Endothelial cell of umbilical vein (primary cell): Measurements from ENCODE around the gene BMP8A. TPM values are rescaled to one million over a fixed set of nuclear protein-coding genes. Genes with fewer than 3 reads are reported as not detected.

Source experiments
- BruUV-seq: library from RNA; stranded (reverse); fragments of 400-500 nt; replicated peaks from 2 replicates; lab custom pipeline; 2021; lab: Mats Ljungman, UMichigan
- CTCF ChIA-PET: fragments of 300-600, 350-600 bp; sonication (Branson Sonifier 250); formaldehyde crosslinking; loops from one replicate; lab custom pipeline; 2021; ENCODE audit warnings: antibody characterized with exemption, inconsistent platforms; lab: Charles Lee
- POLR2A ChIA-PET: fragments of 300-600, 350-600 bp; sonication (Branson Sonifier 250); formaldehyde crosslinking; loops from one replicate; lab custom pipeline; 2021; ENCODE audit warnings: antibody characterized with exemption, inconsistent platforms; lab: Charles Lee
- DNase-seq: peaks from one replicate; pipeline ENCODE4 v3.0.0-alpha.2; 2011; ENCODE audit warnings: low read depth, low spot score
- FAIRE-seq: peaks from 2 replicates; lab custom pipeline; 2011; peaks lifted over from hg19 to GRCh38; lab: Jason Lieb, UNC
- H2AFZ ChIP-seq: 2 replicates; pipeline ENCODE4 v1.6.0; 2012; ENCODE audit warnings: low read depth, low read length, control low read depth, inconsistent platforms
- H3K27ac ChIP-seq: 2 replicates; pipeline ENCODE4 v1.5.1; 2011; ENCODE audit warnings: low read depth, mild to moderate bottlenecking, control low read depth, low read length, moderate library complexity; ENCODE audit not compliant: insufficient read depth
- H3K27me3 ChIP-seq, 2 experiments: 2 replicates each; pipeline versions ENCODE4 v1.6.0 to v1.6.1; 2011; ENCODE audit warnings: low read length in 2 of 2, mixed read lengths in 1 of 2; ENCODE audit not compliant: control insufficient read depth in 2 of 2, insufficient read depth in 2 of 2
- H3K36me3 ChIP-seq, 2 experiments: 2 replicates in 1 of 2; 3 replicates in 1 of 2; pipeline ENCODE4 v1.5.1; 2011; ENCODE audit warnings: low read length in 2 of 2, mild to moderate bottlenecking in 1 of 2, moderate library complexity in 1 of 2; ENCODE audit not compliant: control insufficient read depth in 2 of 2, insufficient read depth in 2 of 2; ENCODE audit errors: extremely low read depth in 1 of 2
- H3K4me1 ChIP-seq: 3 replicates; pipeline ENCODE4 v1.5.1; 2011; ENCODE audit warnings: mild to moderate bottlenecking, low read length; ENCODE audit not compliant: control insufficient read depth, insufficient read depth; ENCODE audit errors: extremely low read depth
- H3K4me2 ChIP-seq: 2 replicates; pipeline ENCODE4 v1.6.1; 2011; ENCODE audit warnings: low read length, control low read depth, mixed read lengths; ENCODE audit not compliant: insufficient read depth
- H3K4me3 ChIP-seq, 3 experiments: fragments of 200-600 bp in 1 of 3; sonication (generic), shearing (Covaris generic) in 1 of 3; replicated peaks in 1 of 3; 2 replicates each; pipeline ENCODE4 v1.5.1; 2011 to 2016; ENCODE audit warnings: control low read depth in 3 of 3, low read length in 3 of 3, mild to moderate bottlenecking in 2 of 3, inconsistent platforms in 1 of 3, low read depth in 1 of 3, moderate library complexity in 1 of 3; ENCODE audit not compliant: insufficient read depth in 1 of 3
- H3K79me2 ChIP-seq: 2 replicates; pipeline ENCODE4 v1.6.0; 2012; ENCODE audit warnings: low read length, inconsistent platforms; ENCODE audit not compliant: control insufficient read depth, insufficient read depth
- H3K9ac ChIP-seq: replicated peaks from 2 replicates; pipeline ENCODE3; 2011; ENCODE audit warnings: low read length, control low read depth; ENCODE audit not compliant: insufficient read depth; ENCODE audit errors: extremely low read depth
- H3K9me1 ChIP-seq: replicated peaks from 3 replicates; pipeline ENCODE4 v1.6.0; 2011; ENCODE audit warnings: mild to moderate bottlenecking, low read length; ENCODE audit not compliant: control insufficient read depth, insufficient read depth; ENCODE audit errors: extremely low read depth
- H3K9me3 ChIP-seq: replicated peaks from 2 replicates; pipeline ENCODE4 v1.5.1; 2012; ENCODE audit warnings: low read length, inconsistent platforms; ENCODE audit not compliant: control insufficient read depth, insufficient read depth
- H4K20me1 ChIP-seq: replicated peaks from 2 replicates; pipeline ENCODE3; 2011; ENCODE audit warnings: mild to moderate bottlenecking, low read length; ENCODE audit not compliant: control insufficient read depth, insufficient read depth; ENCODE audit errors: extremely low read depth
- EZH2 ChIP-seq: IDR thresholded peaks from 2 replicates; pipeline ENCODE4 v1.6.1; 2012; ENCODE audit warnings: borderline replicate concordance, low read depth, mild to moderate bottlenecking, moderate library complexity, low read length, inconsistent platforms; ENCODE audit not compliant: severe bottlenecking
- FOS ChIP-seq: IDR thresholded peaks from 2 replicates; pipeline ENCODE4 v1.6.1; 2011; ENCODE audit warnings: mild to moderate bottlenecking, low read length, moderate library complexity, borderline replicate concordance; ENCODE audit not compliant: insufficient read depth
- GATA2 ChIP-seq: IDR thresholded peaks from 2 replicates; pipeline ENCODE4 v1.7.0; 2011; ENCODE audit warnings: low read depth, mild to moderate bottlenecking, moderate library complexity, mixed read lengths, low read length; ENCODE audit not compliant: insufficient read length, insufficient read depth
- JUN ChIP-seq: IDR thresholded peaks from 2 replicates; pipeline ENCODE4 v1.6.1; 2011; ENCODE audit warnings: borderline replicate concordance, low read depth; ENCODE audit not compliant: insufficient read length, insufficient read depth
- MAX ChIP-seq: IDR thresholded peaks from 2 replicates; pipeline ENCODE4 v1.6.1; 2011; ENCODE audit not compliant: insufficient read depth, insufficient read length
- MYC ChIP-seq: IDR thresholded peaks from one replicate; pipeline ENCODE4 v1.6.1; 2011; ENCODE audit warnings: mild to moderate bottlenecking, low read depth, low read length
- POLR2A ChIP-seq: IDR thresholded peaks from 2 replicates; pipeline ENCODE4 v1.6.1; 2012; ENCODE audit warnings: low read depth, mild to moderate bottlenecking, control low read depth, low read length
- dilution Hi-C: fragments of 300-500 bp; cut with MboI; formaldehyde crosslinking; loops from one replicate; pipeline ENCODE4 v1.15.0; 2019; ENCODE audit warnings: low sequenced_read_pairs; ENCODE audit not compliant: extremely low pct_ligation_motif_present
- intact Hi-C: fragments of 100-400 bp; cut with micrococcal nuclease; formaldehyde crosslinking; loops from one replicate; pipeline ENCODE4 v1.10.0; 2022
- polyA plus RNA-seq, 4 experiments: library from polyadenylated mRNA; depleted of rRNA in 3 of 4; stranded (reverse) in 3 of 4; unstranded in 1 of 4; fragments of >200 nt; gene quantifications; 2 replicates each; pipeline versions ENCODE4 v1.2.1 to v1.2.3, GENCODE V29; 2011 to 2012; ENCODE audit warnings: missing spikeins in 1 of 4
- total RNA-seq: library from RNA; stranded (reverse); gene quantifications from 2 replicates; pipeline ENCODE4 v1.2.3, GENCODE V29; 2021
- TF ChIP-seq, protein P1 (sequence below), 2 donors: IDR thresholded peaks; 1 replicate in 1 of 2; 2 replicates in 1 of 2; pipeline ENCODE4 v1.5.1; 2011; ENCODE audit warnings: low read length in 2 of 2, mild to moderate bottlenecking in 2 of 2, moderate library complexity in 2 of 2, control low read depth in 1 of 2, inconsistent platforms in 1 of 2, low read depth in 1 of 2; ENCODE audit not compliant: insufficient read depth in 1 of 2; ENCODE audit errors: extremely low read depth in 1 of 2

Gene BMP8A
- total and polyA plus RNA-seq, 2 donors (not counting 3 experiments of a cell fraction or from before 2014, with no cell fraction given), result 0.25 to 0.44 TPM

DNA sequence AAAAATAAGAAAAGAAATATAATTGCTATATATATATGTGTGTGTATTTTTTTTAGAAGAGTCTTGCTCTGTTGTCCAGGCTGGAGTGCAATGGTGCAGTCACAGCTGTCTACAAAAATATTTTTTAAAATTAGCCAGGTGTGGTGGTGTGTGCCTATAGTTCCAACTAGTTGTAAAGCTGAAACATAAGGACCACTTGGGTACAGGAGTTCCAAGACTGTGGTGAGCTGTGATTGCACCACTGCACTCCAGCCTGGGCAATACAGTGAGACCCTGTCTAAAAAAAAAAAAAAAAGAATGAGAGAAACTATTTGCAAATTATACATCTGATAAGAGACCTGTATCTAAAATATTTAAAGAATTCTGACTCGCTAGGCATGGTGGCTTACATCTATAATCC, 42.0 kb downstream of the BMP8A start:
- dilution Hi-C loops, result no loop called here

More for the DNA sequence above, 42.0 kb downstream of the BMP8A start:
- H3K9me1 ChIP-seq, result no peaks in the 10 kb centered on the region
- TF ChIP-seq, protein P1, sequence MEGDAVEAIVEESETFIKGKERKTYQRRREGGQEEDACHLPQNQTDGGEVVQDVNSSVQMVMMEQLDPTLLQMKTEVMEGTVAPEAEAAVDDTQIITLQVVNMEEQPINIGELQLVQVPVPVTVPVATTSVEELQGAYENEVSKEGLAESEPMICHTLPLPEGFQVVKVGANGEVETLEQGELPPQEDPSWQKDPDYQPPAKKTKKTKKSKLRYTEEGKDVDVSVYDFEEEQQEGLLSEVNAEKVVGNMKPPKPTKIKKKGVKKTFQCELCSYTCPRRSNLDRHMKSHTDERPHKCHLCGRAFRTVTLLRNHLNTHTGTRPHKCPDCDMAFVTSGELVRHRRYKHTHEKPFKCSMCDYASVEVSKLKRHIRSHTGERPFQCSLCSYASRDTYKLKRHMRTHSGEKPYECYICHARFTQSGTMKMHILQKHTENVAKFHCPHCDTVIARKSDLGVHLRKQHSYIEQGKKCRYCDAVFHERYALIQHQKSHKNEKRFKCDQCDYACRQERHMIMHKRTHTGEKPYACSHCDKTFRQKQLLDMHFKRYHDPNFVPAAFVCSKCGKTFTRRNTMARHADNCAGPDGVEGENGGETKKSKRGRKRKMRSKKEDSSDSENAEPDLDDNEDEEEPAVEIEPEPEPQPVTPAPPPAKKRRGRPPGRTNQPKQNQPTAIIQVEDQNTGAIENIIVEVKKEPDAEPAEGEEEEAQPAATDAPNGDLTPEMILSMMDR (IDR thresholded peaks at IDR 0.05; ENCODE audit: extremely low read depth in 1 of 2, insufficient read depth in 1 of 2, low read depth in 1 of 2, low read length in 2 of 2), result no peak
- TF ChIP-seq MYC, result no peak
- TF ChIP-seq EZH2, result no peak
- TF ChIP-seq POLR2A, result no peak
- TF ChIP-seq GATA2, result no peak
- no peak for TF ChIP-seq FOS
- no peak for TF ChIP-seq JUN
- no peak for TF ChIP-seq MAX
- H3K9ac ChIP-seq, result no peak overlapping the region
- no peaks in the 10 kb centered on the region for H3K27me3 ChIP-seq
- H3K9me3 ChIP-seq, result no peaks in the 10 kb centered on the region
- H3K27ac ChIP-seq, result no peak overlapping the region
- peaks cover 0 to 3% of the 10 kb centered on the region in 2 experiments for H3K36me3 ChIP-seq
- no peak overlapping the region for H3K4me3 ChIP-seq
- H3K4me2 ChIP-seq, result no peak overlapping the region
- H4K20me1 ChIP-seq, result no peaks in the 10 kb centered on the region
- H3K4me1 ChIP-seq, result no peaks in the 10 kb centered on the region
- DNase-seq (no peak), FAIRE-seq (no peak)
- no TSS peak for BruUV-seq
- no peaks in the 10 kb centered on the region for H3K79me2 ChIP-seq
- no peak overlapping the region for H2AFZ ChIP-seq
- ChIA-PET POLR2A (no interaction called here), CTCF (interaction anchor here (0.5 kb wide), 1 partner anchor 420 kb away, joined by 3 read pairs; no protein-coding TSS in a partner anchor)
- intact Hi-C loops, result no loop called here
